HepG2 (cell line): Measurements from ENCODE around the gene L1CAM.

Source experiments
- POLR2A ChIP-seq, 2 experiments: IDR thresholded peaks; 2 replicates each; pipeline ENCODE4 v1.6.1; 2011; ENCODE audit warnings: low read depth in 2 of 2, low read length in 2 of 2, mild to moderate bottlenecking in 1 of 2, moderate library complexity in 1 of 2; ENCODE audit not compliant: insufficient read depth in 1 of 2
- TF ChIP-seq, protein P1 (sequence below): sonication (generic); formaldehyde crosslinking; IDR thresholded peaks from 2 replicates; pipeline ENCODE4 v1.8.1; 2023; ENCODE audit warnings: mild to moderate bottlenecking, missing genetic modification reagents, borderline replicate concordance

DNA sequence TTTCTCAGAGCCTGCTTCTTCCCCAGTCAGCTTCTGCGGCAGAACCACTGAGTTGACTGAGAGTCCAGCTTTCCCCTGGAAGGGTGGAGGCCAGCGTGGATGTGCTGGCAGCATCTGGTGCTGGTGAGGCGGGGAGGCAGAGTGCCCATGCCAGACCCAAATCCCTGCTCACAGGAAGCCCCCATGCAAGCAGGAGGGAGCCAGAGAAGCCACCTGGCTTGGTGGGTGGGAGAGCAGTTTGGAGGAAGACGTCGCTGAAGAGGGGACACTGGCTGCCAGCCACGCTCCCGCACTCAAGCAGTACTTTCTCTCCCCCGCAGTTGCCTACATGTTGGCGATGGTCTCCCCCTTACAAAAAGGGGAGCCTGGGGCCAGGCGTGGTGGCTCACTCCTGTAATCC is 61.6 kb downstream of the L1CAM start:
- no peak for TF ChIP-seq POLR2A (IDR thresholded peaks at IDR 0.05; ENCODE audit: insufficient read depth in 1 of 2, low read depth in 2 of 2, low read length in 2 of 2)
- TF ChIP-seq, protein P1, sequence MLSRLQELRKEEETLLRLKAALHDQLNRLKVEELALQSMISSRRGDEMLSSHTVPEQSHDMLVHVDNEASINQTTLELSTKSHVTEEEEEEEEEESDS (CRISPR knock-in tag), result no peak
